HG03457 (cell line): ENCODE data around the gene FARP1.

Experiments used
- ATAC-seq: cut with Tn5 transposase; IDR thresholded peaks from one replicate; pipeline ENCODE4 v1.9.1; 2021; ENCODE audit warnings: moderate number of reproducible peaks; ENCODE audit not compliant: unreplicated experiment

Gene FARP1

GRCh38 chr13:98301721-98302120 lies 158.8 kb downstream of the FARP1 start:
- no peak for ATAC-seq

- no peak for ATAC-seq
These were observed 161.0 kb downstream of the FARP1 start for GRCh38 chr13:98303858-98304257.

- no peak for ATAC-seq
These were observed 162.8 kb downstream of the FARP1 start for GRCh38 chr13:98305670-98306069.

GRCh38 chr13:98307463-98308085 lies 164.7 kb downstream of the FARP1 start:
- ATAC-seq: no peak

- no peak for ATAC-seq
These were observed 165.4 kb downstream of the FARP1 start for GRCh38 chr13:98308086-98308911.

GRCh38 chr13:98309569-98310335 lies 166.9 kb downstream of the FARP1 start:
- ATAC-seq: no peak

GRCh38 chr13:98310485-98311199 lies 167.7 kb downstream of the FARP1 start:
- no peak for ATAC-seq

- ATAC-seq: no peak
These were observed 168.3 kb downstream of the FARP1 start for GRCh38 chr13:98311200-98311548.

- ATAC-seq: no peak
These were observed 169.7 kb downstream of the FARP1 start for GRCh38 chr13:98312606-98313005.

- ATAC-seq: no peak
These were observed 170.4 kb downstream of the FARP1 start for GRCh38 chr13:98313023-98313921.

- ATAC-seq: no peak
These were observed 171.0 kb downstream of the FARP1 start for GRCh38 chr13:98313922-98314292.

GRCh38 chr13:98315466-98315865 lies 172.6 kb downstream of the FARP1 start:
- no peak for ATAC-seq

- ATAC-seq: no peak
These were observed 173.0 kb downstream of the FARP1 start for GRCh38 chr13:98315902-98316301.

- no peak for ATAC-seq
These were observed 174.8 kb downstream of the FARP1 start for GRCh38 chr13:98317573-98318171.

GRCh38 chr13:98318263-98318878 lies 175.5 kb downstream of the FARP1 start:
- ATAC-seq: no peak

GRCh38 chr13:98320561-98321105 lies 177.7 kb downstream of the FARP1 start:
- ATAC-seq: no peak

- no peak for ATAC-seq
These were observed 178.5 kb downstream of the FARP1 start for GRCh38 chr13:98321395-98321794.

- ATAC-seq: no peak
These were observed 179.3 kb downstream of the FARP1 start for GRCh38 chr13:98322091-98322718.

GRCh38 chr13:98324105-98324504 lies 181.2 kb downstream of the FARP1 start:
- no peak for ATAC-seq
